BJ (cell line): Measurements from ENCODE around the gene LLPH. TPM values are rescaled to one million over a fixed set of nuclear protein-coding genes. Genes with fewer than 3 reads are reported as not detected.

Experiments
- CTCF ChIA-PET: fragments of 350-600 bp; formaldehyde crosslinking; extraction: SDS; loops from one replicate; lab custom pipeline; 2021; ENCODE audit warnings: antibody characterized with exemption, inconsistent platforms; lab: Yijun Ruan, JAX
- POLR2A ChIA-PET: fragments of 300-600 bp; sonication (Branson Sonifier 250); formaldehyde crosslinking; extraction: SDS; loops from one replicate; lab custom pipeline; 2021; ENCODE audit warnings: antibody characterized with exemption; lab: Charles Lee
- DNase-seq: peaks from one replicate; pipeline ENCODE4 v3.0.0-alpha.2; 2011; ENCODE audit warnings: low read depth
- H3K27me3 ChIP-seq: 2 replicates; pipeline ENCODE4 v1.6.0; 2011; ENCODE audit warnings: low read length; ENCODE audit not compliant: control insufficient read depth, insufficient read depth
- H3K36me3 ChIP-seq: 2 replicates; pipeline ENCODE4 v1.5.1; 2011; ENCODE audit warnings: low read length; ENCODE audit not compliant: control insufficient read depth, insufficient read depth
- H3K4me3 ChIP-seq: 2 replicates; pipeline ENCODE4 v1.5.1; 2011; ENCODE audit warnings: low read depth, mild to moderate bottlenecking, control low read depth, low read length
- polyA plus RNA-seq: library from polyadenylated mRNA; depleted of rRNA; stranded (reverse); fragments of >200 nt; gene quantifications from 2 replicates; pipeline ENCODE4 v1.2.3, GENCODE V29; 2011
- TF ChIP-seq, protein P1 (sequence below): IDR thresholded peaks from 2 replicates; pipeline ENCODE4 v1.5.1; 2011; ENCODE audit warnings: low read depth, mild to moderate bottlenecking, control low read depth, inconsistent platforms, low read length, moderate library complexity; ENCODE audit not compliant: insufficient read depth

LLPH gene
- polyA plus RNA-seq, 1 experiment: 4.0 TPM

DNA sequence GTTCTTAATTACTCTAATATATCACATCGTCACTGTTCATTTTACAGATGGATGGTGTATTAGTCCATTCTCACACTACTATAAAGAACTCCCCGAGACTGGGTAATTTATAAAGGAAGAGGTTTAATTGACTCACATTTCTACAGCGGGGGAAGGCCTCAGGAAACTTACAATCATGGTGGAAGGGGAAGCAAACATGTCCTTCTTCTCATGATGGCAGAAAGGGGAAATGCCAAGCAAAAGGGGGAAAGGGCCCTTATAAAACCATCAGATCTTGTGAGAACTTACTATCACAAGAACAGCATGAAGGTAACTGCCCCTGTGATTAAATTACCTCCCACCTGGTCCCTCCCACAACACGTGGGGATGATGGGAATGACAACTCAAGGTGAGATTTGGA is 32.7 kb upstream of the LLPH start:
- POLR2A ChIA-PET: no interaction called here
- Histone ChIP-seq H3K4me3 (no peak overlapping the region), H3K27me3 (no peaks in the 10 kb centered on the region), H3K36me3 (no peaks in the 10 kb centered on the region; the same call in none of the 2 replicates)
- TF ChIP-seq, protein P1, sequence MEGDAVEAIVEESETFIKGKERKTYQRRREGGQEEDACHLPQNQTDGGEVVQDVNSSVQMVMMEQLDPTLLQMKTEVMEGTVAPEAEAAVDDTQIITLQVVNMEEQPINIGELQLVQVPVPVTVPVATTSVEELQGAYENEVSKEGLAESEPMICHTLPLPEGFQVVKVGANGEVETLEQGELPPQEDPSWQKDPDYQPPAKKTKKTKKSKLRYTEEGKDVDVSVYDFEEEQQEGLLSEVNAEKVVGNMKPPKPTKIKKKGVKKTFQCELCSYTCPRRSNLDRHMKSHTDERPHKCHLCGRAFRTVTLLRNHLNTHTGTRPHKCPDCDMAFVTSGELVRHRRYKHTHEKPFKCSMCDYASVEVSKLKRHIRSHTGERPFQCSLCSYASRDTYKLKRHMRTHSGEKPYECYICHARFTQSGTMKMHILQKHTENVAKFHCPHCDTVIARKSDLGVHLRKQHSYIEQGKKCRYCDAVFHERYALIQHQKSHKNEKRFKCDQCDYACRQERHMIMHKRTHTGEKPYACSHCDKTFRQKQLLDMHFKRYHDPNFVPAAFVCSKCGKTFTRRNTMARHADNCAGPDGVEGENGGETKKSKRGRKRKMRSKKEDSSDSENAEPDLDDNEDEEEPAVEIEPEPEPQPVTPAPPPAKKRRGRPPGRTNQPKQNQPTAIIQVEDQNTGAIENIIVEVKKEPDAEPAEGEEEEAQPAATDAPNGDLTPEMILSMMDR: no peak
- no peak for DNase-seq
- CTCF ChIA-PET: no interaction called here

DNA sequence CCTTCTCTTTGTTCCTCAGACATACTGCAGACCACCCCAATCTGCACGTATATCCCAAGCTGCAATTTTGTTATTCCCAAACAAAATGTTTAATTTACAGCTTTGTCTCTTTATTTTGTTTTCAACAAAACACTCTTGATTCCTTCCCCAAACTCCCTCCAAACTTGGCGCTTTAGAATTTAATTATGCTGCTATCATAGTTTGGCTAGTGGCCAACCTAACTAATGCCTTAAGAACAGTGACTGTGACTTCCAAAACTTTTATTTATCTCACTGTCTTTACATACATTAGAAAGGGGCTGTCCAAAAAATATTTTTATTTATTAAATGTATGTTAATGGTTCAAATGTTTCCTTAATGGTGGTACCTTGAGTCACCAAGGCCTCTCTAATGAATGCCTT is 32.2 kb upstream of the LLPH start:
- POLR2A ChIA-PET: no interaction called here
- Histone ChIP-seq H3K4me3 (no peak overlapping the region), H3K36me3 (no peaks in the 10 kb centered on the region; the same call in none of the 2 replicates), H3K27me3 (no peaks in the 10 kb centered on the region)
- CTCF ChIA-PET: no interaction called here
- no peak for DNase-seq
- TF ChIP-seq, protein P1: no peak

DNA sequence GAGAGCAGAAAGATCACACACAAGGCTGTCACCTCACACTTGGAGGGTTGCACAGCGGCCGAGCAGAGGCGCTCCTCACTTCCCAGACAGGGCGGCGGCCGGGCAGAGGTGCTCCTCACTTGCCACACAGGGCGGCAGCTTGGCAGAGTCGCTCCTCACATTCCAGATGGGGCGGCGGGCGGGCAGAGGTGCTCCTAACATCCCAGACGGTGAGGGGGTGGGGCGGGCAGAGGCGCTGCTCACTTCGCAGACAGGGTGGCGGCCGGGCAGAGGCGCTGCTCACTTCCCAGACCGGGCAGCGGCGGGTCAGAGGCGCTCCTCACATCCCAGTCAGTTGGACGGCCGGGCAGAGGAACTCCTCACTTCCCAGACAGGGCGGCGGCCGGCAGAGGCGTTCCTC is 30.2 kb upstream of the LLPH start:
- Histone ChIP-seq H3K27me3 (no peaks in the 10 kb centered on the region), H3K4me3 (no peak overlapping the region), H3K36me3 (no peaks in the 10 kb centered on the region; the same call in none of the 2 replicates)
- CTCF ChIA-PET: interaction anchor here (1.6 kb wide), 1 partner anchor 11 kb away, joined by 4 read pairs; no protein-coding TSS in a partner anchor
- POLR2A ChIA-PET: no interaction called here
- TF ChIP-seq, protein P1: no peak
- DNase-seq: no peak

DNA sequence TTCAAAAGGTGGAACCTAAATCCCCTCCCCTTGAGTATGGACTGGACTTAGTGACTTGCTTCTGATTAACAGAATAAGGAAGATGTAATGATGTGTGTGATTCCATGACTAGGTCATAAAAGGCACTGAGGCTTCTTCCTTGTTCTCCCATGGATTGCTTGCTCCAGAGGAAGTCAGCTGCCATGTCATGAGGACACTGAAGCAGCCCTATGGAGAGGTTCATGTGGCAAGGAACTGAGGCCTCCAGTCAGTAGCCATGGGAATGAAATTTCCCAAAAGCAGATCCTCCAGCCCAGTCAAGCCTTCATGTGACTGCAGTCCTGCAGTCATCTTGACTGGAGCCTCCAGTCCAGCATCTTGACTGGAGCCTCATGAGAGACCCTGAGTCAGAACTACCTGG is 28.6 kb upstream of the LLPH start:
- no peaks in the 10 kb centered on the region; the same call in none of the 2 replicates for H3K36me3 ChIP-seq
- no peaks in the 10 kb centered on the region for H3K27me3 ChIP-seq
- TF ChIP-seq, protein P1: no peak
- no peak overlapping the region for H3K4me3 ChIP-seq
- POLR2A ChIA-PET: no interaction called here
- no peak for DNase-seq
- CTCF ChIA-PET: interaction anchor here (0.5 to 1.0 kb wide), 2 partner anchors 18 to 550 kb away, joined by 3 to 4 read pairs; no protein-coding TSS in a partner anchor

DNA sequence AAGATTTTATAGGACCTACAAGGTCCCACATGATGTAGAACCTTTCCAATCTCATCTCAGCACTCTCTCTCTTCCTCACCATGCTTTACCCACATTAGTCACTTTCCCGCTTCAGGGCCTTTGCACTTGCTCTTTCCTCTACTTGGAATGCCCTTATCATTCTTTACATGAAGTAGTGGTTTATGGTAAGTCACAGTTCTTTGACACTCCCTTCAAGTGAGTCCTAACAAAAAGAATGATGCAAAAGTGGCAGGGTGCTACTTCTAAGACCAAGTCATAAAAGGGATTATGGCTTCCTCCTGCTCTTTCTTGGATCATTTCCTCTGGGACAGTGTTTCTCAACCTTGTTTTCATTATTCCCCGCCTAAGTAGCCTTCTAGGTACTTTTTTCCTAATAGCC is 26.1 kb upstream of the LLPH start:
- Histone ChIP-seq H3K4me3 (no peak overlapping the region), H3K27me3 (no peaks in the 10 kb centered on the region), H3K36me3 (no peaks in the 10 kb centered on the region; the same call in none of the 2 replicates)
- POLR2A ChIA-PET: no interaction called here
- TF ChIP-seq, protein P1: no peak
- CTCF ChIA-PET: no interaction called here
- DNase-seq: no peak
